Measurements from ENCODE around the gene CREBRF.
"Not testable (repeated sequence)": the region's sequence is repeated elsewhere in the genome, so short reads cannot be mapped to it uniquely, and the experiment has no call there.

Gene CREBRF

DNA sequence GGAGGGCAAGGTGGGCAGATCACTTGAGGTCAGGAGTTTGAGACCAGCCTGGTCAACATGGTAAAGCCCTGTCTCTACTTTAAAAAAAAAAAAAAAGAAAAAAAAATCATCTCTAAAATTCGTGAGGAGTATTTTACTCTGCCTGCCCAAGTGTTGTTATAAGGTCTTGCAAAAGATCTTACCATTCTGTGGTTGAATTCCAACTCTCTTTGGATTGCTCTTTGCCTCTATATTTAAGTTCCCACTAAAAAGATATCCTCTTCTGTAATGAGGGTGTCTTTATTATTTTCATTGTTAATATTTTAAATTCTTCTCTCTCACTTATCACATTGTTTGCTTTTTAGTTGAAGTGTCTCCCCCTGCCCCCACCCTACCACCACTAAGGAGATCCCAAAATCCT is 33.4 kb downstream of the CREBRF start:
- DNase-seq (ENCODE audit: low spot score) = no peak

DNA sequence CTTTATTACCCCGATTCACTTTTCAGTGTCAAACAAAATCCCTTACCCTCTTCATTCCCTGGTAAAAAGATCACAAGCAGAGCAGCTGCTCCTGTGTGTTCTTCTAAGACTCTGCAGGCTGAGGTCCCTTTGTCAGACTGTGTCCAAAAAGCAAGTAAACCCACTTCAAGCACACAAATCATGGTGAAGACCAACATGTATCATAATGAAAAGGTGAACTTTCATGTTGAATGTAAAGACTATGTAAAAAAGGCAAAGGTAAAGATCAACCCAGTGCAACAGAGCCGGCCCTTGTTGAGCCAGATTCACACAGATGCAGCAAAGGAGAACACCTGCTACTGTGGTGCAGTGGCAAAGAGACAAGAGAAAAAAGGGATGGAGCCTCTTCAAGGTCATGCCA is 34.5 kb downstream of the CREBRF start:
- DNase-seq (ENCODE audit: low spot score) = no peak

DNA sequence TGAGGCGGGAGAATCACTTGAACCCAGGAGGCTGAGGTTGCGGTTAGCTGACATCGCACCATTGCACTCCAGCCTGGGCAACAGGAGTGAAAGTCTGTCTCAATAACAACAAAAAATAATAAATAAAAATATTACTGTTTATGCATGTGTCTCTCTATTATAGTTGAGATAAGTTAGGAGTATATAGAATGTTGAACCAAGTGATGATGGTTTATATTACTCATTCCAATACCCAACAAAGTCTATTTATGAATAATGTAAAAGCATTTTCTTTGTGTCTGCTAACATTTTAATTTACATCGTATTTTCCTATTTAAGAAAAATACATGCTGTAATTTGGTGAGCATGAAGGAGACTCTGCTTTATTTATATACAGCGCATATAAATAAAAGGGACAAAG is 35.8 kb downstream of the CREBRF start:
- no peak for DNase-seq (ENCODE audit: low spot score)

DNA sequence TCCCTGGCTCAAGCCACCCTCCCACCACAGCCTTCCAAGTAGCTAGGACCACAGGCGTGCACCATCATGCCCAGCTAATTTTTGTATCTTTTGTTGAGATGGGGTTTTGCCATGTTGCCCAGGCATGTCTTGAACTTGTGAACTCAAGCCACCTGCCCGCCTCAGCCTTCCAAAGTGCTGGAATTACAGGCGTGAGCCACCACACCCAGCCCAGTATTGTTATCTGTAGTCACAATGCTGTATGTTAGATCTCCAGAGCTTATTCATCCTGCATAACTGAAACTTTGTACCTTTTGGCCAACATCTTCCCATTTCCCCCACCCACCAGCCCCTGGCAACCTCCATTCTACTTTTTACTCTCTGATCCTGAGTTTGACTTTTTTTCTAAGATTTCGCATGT is 37.5 kb downstream of the CREBRF start:
- DNase-seq (ENCODE audit: low spot score) = no peak

DNA sequence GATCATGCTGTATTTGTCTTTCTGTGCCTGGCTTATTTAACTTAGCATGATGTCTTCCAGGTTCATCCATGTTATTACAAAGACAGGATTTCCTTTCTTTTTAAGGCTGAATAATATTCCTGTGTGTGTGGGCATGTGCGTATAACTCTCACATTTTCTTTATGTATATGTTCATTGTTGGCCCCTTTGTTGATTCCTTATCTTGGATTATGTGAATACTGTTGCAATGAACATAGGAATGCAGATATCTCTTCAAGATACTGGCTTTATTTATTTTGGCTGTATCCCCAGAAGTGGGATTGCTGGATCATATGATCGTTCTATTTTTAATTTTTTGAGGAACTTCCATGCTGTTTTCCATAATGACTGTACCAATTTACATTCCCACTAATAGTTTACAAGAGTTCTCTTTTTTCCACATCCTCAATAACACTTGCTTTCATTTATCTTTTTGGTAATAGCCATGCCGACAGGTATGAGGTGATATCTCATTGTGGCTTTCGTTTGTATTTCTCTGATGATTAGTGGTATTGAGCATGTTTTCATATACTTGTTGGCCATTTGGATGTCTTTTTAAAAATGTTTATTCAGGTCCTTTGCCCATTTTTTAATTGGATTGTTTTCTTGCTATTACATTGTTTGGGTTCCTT is 38.0 kb downstream of the CREBRF start:
- peak; percentile 14 for DNase-seq (ENCODE audit: low spot score)

DNA sequence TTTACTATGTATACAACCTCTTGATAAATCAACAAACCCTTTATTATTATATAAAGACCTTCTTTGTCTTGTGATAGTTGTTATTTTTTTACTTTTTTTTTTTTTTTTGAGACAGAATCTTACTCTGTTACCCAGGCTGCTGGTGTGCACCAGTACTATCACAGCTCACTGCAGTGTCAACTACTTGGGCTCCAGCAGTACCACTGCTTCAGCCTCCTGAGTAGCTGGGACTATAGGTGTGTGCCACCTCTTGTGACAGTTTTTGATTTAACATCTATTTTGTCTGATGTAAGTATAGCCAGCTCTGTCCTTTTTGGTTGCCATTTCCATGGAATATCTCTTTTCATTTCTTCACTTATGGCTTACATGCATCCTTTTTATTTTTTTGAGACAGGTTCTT is 42.6 kb downstream of the CREBRF start:
- no peak for DNase-seq (ENCODE audit: low spot score)

DNA sequence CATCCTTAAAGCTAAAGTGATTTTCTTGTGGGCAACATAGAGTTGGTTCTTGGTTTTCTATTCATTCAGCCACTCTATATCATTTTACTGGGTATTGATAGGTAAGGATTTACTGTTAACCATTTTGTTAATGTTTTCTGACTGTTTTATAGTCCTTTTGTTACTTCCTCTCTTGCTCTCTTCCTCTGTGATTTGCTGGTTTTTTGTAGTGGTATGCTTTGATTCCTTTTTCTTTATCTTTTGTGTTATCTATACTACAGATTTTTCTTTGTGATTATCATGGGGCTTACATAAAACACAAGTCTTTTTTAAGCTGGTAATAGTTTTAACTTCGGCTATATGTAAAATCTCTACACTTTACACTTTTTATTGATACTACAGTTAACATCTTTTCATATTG is 43.3 kb downstream of the CREBRF start:
- DNase-seq (ENCODE audit: low spot score) = no peak

DNA sequence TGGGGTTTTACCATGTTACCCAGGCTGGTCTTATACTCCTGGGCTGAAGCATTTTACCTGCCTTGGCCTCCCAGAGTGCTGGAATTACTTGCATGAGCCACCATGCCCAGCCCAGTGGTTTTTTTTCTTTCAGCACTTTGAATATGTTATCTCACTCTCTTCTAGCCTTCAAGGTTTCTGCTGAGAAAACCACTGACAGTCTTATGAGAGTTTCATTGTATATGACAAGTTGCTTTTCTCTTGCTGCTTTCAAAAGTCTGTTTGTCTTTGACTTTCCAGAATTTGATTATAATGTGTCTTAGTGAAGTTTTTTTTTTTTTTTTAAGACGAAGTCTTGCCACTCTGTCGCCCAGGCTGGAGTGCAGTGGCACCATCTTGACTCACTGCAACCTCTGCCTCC is 45.1 kb downstream of the CREBRF start:
- no peak for DNase-seq (ENCODE audit: low spot score)

DNA sequence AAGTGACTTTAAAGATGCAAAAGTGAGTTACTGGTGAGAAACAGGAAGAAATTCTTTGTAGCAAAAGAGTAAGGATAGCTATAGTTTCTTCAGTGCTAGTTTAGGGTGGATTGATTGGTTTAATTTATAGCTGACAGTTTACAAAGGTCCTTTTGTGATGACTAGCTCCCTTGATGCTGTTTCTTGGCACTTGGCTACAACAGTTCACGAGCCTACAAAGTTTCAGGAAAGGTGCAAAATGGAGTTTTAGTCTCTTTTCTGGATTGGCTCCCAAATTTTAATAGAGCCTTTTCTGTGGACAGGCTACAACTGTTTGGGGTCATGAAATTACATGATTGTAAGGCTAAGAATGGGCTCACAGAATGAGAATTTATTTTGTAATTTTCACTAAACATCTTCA is 47.3 kb downstream of the CREBRF start:
- DNase-seq (ENCODE audit: low spot score) = peak; percentile 38

DNA sequence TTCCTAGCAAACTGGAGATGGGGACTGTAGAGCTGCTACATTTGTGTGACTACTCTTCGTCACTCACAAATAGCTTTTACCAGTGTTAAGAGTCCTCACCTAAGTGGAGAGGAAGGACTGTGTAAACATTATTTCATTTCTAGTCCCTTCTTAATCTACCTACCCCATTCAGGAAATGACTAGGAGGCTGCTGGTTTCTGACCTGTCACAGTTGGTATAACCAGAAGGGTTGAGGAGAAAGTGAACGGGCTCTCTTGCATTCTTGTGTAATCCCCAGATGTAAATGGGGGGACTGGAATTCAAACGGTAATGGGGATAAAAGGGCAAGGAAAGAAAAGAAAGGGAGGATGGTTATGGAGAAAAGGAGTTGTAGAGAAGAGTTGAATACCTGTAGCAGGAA is 52.8 kb downstream of the CREBRF start:
- no peak for DNase-seq (ENCODE audit: low spot score)

DNA sequence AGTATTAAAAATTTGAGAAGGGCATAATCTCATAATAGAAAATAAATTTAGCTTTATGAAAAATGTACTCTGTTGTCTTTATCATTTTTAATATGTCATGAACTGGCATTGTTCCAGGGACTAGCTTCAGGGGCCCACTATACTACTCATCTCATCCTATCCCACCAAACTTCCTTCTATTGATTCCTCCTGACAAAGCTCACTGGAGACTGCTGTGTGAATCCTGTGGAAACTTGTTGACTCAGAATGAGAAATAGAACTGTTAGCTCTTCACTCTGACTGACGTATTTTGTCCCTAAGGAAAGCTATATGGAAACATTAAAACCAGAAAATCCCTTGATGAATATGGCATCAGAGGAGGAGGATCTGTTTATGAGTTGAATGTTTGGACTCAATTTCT is 58.4 kb downstream of the CREBRF start:
- DNase-seq (ENCODE audit: low spot score) = no peak

DNA sequence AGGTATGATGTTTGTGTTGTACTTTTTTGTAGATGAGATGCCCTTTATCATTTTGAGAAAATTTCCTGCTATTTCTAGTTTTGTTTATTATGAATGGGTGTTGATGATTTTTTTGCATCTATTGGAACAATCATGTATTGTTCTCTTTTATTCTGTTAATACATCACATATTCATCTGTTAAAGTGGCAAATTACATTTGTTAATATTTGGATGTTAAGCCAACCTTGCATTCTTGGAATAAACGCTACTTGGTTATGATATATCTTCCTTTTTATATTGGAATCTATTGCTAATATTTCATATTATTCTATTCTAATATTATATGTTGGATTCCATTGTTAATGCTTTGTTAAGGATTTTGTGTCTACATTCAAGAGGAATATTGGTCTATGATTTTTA is 63.6 kb downstream of the CREBRF start:
- no peak for DNase-seq (ENCODE audit: low spot score)

DNA sequence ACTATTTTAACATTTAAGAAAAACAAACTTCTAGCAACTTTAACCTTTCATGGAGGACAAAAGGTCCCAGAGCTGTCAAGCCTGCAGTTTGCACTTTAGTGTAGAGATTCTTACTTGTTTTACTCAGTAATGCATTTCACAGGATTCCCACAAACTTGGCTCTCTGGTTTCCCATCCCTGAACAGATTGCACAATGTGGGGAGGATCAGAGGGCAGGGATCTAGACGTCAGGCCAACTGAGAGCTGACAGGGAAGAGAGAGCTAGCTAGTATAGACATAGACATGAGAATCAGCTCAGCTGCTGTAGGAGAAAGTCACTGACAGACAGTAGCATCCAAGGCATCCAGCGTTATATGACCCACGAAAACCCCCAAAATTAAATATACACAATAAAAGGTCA is 67.3 kb downstream of the CREBRF start:
- DNase-seq (ENCODE audit: low spot score) = no peak

DNA sequence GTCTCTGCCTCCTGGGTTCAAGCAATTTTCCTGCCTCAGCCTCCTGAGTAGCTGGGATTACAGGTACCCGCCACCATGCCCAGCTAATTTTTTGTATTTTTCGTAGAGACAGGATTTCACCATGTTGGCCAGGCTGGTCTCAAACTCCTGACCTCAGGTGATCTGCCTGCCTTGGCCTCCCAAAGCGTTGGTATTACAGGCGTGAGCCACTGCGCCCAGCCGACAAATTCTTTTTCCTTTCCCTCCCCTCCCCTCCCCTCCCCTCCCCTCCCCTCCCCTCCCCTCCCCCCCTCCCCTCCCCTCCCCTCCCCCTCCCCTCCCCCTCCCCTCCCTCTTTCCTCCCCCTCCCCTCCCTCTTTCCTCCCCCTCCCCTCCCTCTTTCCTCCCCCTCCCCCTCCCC is 76.0 kb downstream of the CREBRF start:
- DNase-seq (ENCODE audit: low spot score) = not testable (repeated sequence)

DNA sequence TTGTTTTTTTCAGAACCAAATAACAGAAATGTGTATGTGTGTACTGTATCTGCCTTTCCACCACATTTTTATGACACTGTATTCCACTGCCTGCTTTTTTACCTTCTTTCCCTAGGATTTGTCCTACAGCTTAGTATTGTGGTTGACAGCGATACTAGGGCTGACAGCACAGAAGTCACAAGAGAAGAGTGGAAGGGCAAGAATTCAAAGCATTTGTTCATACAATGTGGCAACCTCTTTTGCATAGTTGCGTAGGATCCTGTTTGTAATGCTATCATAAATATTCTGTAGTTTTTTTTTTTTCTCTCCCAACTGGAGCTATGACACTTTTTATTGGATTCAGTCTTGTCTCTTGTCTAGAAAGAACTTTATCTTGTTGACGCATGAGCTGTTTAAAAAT is 82.6 kb downstream of the CREBRF start:
- DNase-seq (ENCODE audit: low spot score) = no peak

DNA sequence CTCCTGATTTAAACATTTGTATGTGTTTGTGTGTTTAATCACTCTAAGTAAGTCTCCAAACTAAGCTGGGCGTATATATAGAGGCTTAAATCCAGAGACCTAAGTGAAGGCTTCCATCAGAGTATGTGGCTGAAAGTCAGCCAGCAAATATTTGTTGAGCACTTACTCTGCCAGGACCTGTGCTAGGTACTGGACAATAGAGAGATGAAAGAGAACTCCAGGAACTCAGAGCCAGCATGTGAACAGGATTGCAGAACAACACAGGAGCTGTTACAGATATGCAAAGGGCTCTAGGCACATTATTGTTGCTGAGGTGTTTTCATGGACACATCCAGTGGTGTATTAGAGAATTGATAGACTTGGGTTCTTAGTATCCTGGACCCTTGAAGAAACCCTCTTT is 83.5 kb downstream of the CREBRF start:
- no peak for DNase-seq (ENCODE audit: low spot score)

DNA sequence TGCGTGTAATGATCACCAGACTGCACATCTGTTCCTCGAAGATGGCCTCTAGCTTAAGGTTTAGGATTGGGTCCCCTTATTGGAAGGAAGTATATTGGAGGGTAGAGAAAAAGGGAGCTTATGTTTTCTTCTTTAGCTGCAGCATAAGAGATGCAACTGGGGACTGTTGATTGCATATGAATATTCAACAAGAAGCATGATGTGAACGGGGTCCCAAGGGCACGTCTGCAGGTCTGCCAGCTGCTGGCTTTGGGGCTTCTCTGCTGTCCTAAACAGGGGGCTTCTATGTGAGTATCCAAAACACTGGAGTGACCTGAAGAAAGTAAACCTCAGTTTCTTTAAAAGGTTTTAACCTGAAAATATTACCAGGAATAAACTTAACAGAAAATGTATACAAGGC is 84.6 kb downstream of the CREBRF start:
- no peak for DNase-seq (ENCODE audit: low spot score)

DNA sequence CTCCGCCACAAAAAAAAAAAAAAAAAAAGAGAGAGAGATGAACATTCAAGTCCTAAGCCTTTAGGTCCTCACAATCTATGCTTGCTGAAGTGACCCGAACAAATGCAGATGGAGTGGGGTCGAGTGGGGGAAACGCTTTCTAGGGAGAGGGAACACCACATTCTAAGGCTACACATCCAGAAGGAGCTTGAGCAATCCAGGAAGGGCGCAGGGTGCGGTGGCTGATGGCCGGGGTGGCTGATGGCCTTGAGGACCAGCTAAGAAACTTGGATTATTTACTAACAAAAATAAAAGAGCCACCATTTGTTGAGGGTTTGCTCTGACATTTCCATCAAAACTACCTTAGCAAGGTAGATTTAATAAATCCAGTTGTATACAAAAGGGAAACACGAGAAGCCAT is 87.4 kb downstream of the CREBRF start:
- DNase-seq (ENCODE audit: low spot score) = no peak

DNA sequence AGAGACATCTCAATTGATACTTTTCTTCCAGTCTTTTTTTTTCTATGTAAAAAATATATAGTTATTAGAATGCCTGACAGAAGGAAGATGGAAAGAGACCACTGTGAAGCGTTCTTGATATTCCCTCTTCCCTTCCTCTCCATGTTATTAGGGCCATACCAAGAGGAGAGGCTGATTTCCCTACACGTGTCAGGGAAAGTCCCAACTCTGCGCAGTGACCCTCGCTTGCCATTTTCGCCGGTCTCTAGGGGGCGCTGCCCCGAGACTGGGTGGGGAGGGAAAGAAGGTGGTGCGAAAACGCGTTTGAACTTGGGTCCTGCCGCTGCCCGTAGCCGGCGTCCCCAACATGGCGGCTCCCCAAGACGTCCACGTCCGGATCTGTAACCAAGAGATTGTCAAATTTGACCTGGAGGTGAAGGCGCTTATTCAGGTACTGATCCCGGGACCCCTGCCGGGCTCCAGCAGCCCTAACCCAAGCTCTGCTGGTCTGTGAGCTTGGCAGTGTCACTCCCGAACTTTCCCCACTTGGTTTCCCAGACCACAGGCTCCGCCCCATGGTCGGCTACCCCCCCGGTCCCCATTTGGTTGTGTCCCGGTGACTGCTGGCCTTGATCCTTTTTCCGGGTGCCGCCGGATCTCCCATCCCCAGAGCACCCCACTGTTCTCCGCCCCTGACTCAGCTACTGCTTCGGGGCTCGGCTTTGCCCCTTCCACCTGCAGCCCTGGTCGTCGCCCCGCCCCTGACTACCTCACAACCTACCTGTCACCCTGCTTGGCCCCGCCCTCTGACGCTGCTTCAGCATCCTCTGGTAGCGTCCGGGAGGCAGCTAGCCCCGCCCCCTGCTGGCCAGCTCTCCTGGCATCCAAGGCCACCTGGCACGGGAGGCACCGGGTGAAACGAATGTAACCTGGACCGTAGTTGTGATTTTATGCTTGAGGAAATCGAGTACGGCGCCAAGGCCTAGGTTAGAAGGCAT is 88.3 kb downstream of the CREBRF start, which contains the start of gene BNIP1:
TSS of gene BNIP1 (plus strand) at position 332 of the 977 bp plus-strand sequence. CDS start at position 347, 15 bp downstream.
- peak; percentile 83 for DNase-seq (ENCODE audit: low spot score)

DNA sequence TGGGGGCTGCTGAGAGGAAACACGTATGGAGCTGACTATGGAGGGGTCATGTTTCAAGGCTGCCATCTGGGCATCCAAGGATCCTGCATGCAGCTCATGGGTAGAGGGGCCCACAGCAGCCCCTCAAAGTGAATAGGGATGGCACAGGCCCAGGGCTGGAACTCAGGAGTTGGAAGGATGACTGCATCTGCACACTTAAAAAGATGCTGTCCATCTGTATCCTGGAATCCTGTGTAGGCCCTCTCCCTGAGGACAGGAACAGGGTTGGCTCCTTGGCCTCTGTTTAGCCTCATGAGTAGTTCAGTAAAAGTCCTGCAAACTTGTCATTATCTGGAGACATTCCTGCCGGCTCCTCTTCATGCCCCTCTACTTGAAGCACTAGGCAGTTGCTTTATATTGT is 92.2 kb downstream of the CREBRF start:
- no peak for DNase-seq (ENCODE audit: low spot score)

DNA sequence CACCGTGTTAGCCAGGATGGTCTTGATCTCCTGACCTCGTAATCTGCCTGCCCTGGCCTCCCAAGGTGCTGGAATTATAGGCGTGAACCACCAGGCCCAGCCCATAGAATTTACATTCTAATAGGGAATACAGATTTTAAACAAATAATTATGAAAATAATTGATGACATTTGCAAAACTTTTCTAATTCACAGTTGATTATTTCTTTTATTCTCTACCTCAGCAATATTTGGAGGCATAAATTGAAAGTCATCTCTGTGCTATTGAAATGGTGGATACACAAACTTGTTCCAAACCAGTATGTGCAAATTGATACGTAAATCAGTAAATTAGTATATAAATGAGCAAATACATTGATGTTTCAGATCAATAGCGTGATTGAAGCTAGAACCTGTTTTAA is 96.4 kb downstream of the CREBRF start:
- no peak for DNase-seq (ENCODE audit: low spot score)

DNA sequence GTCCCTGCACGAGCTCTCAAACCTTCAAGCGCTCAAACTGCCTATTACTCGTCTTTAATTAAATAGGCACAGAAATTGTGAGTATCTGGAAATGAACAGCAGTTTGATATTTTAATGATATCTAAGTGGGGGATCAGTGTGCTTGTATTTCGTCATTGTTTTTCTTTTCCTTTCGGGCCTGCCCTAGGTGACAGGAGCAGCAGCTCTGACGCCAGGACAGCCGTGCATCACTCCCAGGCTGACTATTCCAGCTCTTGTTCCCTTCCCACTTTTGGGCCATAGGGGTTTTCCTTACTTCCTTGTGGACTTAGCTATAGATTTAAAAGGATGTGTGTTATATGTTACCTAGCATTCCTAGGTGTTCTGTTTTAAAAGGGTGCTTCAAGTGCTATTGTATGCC is 97.7 kb downstream of the CREBRF start:
- no peak for DNase-seq (ENCODE audit: low spot score)

DNA sequence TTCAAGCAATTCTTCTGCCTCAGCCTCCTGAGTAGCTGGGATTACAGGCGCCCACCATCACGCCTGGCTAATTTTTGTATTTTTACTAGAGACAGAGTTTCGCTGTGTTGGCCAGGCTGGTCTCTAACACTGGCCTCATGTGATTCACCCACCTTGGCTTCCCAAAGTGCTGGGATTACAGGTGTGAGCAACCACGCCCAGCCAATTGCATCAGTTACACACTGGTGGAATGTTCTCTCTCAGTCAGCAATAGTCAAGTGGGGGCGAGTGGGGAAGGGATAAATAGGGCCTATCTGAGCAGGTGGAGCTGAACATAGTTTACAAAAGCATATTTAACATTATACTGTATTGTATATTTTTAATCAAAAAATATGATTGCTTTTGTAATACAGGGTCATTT is 98.5 kb downstream of the CREBRF start:
- not testable (repeated sequence) for DNase-seq (ENCODE audit: low spot score)
